ENCODE data around the gene PGC. TPM values are rescaled to one million over a fixed set of nuclear protein-coding genes. Genes with fewer than 3 reads are reported as not detected.

PGC gene
- total RNA-seq, 1 donor from 2014 or later: not detected

GRCh38 chr6:41748542-41748941 lies 1.3 kb upstream of the PGC start:
- H3K9me3 Mint-ChIP-seq (ENCODE audit: unreplicated experiment): peaks cover 1% of the 10 kb centered on the region
- no peak overlapping the region for H3K4me3 Mint-ChIP-seq (ENCODE audit: unreplicated experiment)
- H3K36me3 Mint-ChIP-seq (ENCODE audit: unreplicated experiment): no peaks in the 10 kb centered on the region
- H3K27ac Mint-ChIP-seq (ENCODE audit: unreplicated experiment): no peak overlapping the region
- no peak for DNase-seq
- H3K27me3 Mint-ChIP-seq (ENCODE audit: unreplicated experiment): peaks cover 8% of the 10 kb centered on the region
- H3K4me1 Mint-ChIP-seq (ENCODE audit: low read depth, unreplicated experiment): no peaks in the 10 kb centered on the region
- TF ChIP-seq, protein P1, sequence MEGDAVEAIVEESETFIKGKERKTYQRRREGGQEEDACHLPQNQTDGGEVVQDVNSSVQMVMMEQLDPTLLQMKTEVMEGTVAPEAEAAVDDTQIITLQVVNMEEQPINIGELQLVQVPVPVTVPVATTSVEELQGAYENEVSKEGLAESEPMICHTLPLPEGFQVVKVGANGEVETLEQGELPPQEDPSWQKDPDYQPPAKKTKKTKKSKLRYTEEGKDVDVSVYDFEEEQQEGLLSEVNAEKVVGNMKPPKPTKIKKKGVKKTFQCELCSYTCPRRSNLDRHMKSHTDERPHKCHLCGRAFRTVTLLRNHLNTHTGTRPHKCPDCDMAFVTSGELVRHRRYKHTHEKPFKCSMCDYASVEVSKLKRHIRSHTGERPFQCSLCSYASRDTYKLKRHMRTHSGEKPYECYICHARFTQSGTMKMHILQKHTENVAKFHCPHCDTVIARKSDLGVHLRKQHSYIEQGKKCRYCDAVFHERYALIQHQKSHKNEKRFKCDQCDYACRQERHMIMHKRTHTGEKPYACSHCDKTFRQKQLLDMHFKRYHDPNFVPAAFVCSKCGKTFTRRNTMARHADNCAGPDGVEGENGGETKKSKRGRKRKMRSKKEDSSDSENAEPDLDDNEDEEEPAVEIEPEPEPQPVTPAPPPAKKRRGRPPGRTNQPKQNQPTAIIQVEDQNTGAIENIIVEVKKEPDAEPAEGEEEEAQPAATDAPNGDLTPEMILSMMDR (IDR thresholded peaks at IDR 0.05; ENCODE audit: partially characterized antibody, unreplicated experiment): no peak

DNA sequence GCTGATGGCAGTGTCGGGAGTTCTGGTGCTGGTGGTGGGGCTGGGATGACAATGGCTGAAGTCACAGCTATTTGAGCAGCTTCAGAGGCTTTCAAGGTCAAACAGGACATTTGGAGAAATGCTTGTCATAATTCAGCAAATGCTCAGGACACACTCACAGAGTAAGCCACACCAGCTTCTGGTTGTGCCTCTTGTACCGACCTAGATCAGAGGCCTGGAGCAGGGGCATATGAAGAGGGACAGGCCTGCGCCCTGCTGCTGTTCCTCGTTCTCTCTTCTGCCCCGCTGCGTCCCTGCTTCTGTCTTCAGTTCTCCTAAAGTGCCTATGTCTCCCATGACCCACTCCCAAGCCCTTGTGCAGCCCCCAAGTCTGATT lies 893 bp upstream of the PGC start:
- DNase-seq: no peak
- TF ChIP-seq, protein P1 (IDR thresholded peaks at IDR 0.05; ENCODE audit: partially characterized antibody, unreplicated experiment): no peak
- Mint-ChIP-seq H3K27me3 (ENCODE audit: unreplicated experiment) (peaks cover 8% of the 10 kb centered on the region), H3K4me1 (ENCODE audit: low read depth, unreplicated experiment) (no peaks in the 10 kb centered on the region), H3K36me3 (ENCODE audit: unreplicated experiment) (no peaks in the 10 kb centered on the region), H3K4me3 (ENCODE audit: unreplicated experiment) (no peak overlapping the region), H3K27ac (ENCODE audit: unreplicated experiment) (no peak overlapping the region), H3K9me3 (ENCODE audit: unreplicated experiment) (peaks cover 1% of the 10 kb centered on the region)

DNA sequence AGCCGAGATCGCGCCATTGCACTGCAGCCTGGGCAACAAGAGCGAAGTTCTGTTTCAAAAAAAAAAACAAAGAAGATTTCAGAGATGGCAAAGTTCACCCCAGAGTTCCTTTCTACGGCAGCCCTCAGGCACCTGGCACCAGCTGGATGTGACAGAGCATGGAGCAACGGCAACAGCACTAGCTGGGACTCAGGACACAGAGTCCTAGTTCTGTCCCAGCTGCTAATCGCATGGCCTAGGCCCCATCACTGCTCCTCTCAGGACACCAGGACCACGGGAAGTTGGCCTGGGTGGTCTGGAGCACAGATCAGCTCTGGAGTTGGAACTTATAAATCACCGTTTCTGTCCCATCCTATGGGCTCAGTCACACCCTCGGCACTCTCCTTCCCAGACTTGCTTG lies 1.1 kb downstream of the PGC start:
- peaks cover 13% of the 10 kb centered on the region for H3K27me3 Mint-ChIP-seq (ENCODE audit: unreplicated experiment)
- no peak for DNase-seq
- TF ChIP-seq, protein P1 (IDR thresholded peaks at IDR 0.05; ENCODE audit: partially characterized antibody, unreplicated experiment): no peak
- H3K9me3 Mint-ChIP-seq (ENCODE audit: unreplicated experiment): peaks cover 1% of the 10 kb centered on the region
- H3K4me1 Mint-ChIP-seq (ENCODE audit: low read depth, unreplicated experiment): no peaks in the 10 kb centered on the region
- no peak overlapping the region for H3K27ac Mint-ChIP-seq (ENCODE audit: unreplicated experiment)
- H3K36me3 Mint-ChIP-seq (ENCODE audit: unreplicated experiment): no peaks in the 10 kb centered on the region
- H3K4me3 Mint-ChIP-seq (ENCODE audit: unreplicated experiment): no peak overlapping the region

- H3K27me3 Mint-ChIP-seq (ENCODE audit: unreplicated experiment): peaks cover 9% of the 10 kb centered on the region
- TF ChIP-seq, protein P1 (IDR thresholded peaks at IDR 0.05; ENCODE audit: partially characterized antibody, unreplicated experiment): no peak
- H3K36me3 Mint-ChIP-seq (ENCODE audit: unreplicated experiment): no peaks in the 10 kb centered on the region
Measured at GRCh38 chr6:41744236-41744787, 2.9 kb downstream of the PGC start.

GRCh38 chr6:41743406-41744235 lies 3.6 kb downstream of the PGC start:
- no peaks in the 10 kb centered on the region for H3K4me1 Mint-ChIP-seq (ENCODE audit: low read depth, unreplicated experiment)
- H3K27me3 Mint-ChIP-seq (ENCODE audit: unreplicated experiment): peaks cover 9% of the 10 kb centered on the region
- no peaks in the 10 kb centered on the region for H3K36me3 Mint-ChIP-seq (ENCODE audit: unreplicated experiment)
- H3K4me3 Mint-ChIP-seq (ENCODE audit: unreplicated experiment): no peak overlapping the region
- no peak overlapping the region for H3K27ac Mint-ChIP-seq (ENCODE audit: unreplicated experiment)
- H3K9me3 Mint-ChIP-seq (ENCODE audit: unreplicated experiment): peaks cover 1% of the 10 kb centered on the region
- TF ChIP-seq, protein P1 (IDR thresholded peaks at IDR 0.05; ENCODE audit: partially characterized antibody, unreplicated experiment): no peak
- no peak for DNase-seq

More at GRCh38 chr6:41744236-41744787, 2.9 kb downstream of the PGC start:
- no peak overlapping the region for H3K27ac Mint-ChIP-seq (ENCODE audit: unreplicated experiment)
- H3K4me1 Mint-ChIP-seq (ENCODE audit: low read depth, unreplicated experiment): no peaks in the 10 kb centered on the region
- H3K4me3 Mint-ChIP-seq (ENCODE audit: unreplicated experiment): no peak overlapping the region
- H3K9me3 Mint-ChIP-seq (ENCODE audit: unreplicated experiment): peaks cover 1% of the 10 kb centered on the region
- no peak for DNase-seq
